MM.1S (cell line): ENCODE results near the gene ADCK1.

Source experiments
- CTCF ChIP-seq: fragments of 300-600 bp; sonication (generic); IDR thresholded peaks from 2 replicates; pipeline ENCODE4 v1.5.1; 2016; ENCODE audit warnings: antibody characterized with exemption, low read length, mixed read lengths
- EZH2 ChIP-seq: fragments of 300-600 bp; sonication (generic); optimal IDR thresholded peaks from 2 replicates; pipeline ENCODE3; 2017; ENCODE audit warnings: low read depth, mild to moderate bottlenecking, antibody characterized with exemption, low read length, mixed read lengths
- EZH2phosphoT487 ChIP-seq: fragments of 300-600 bp; sonication (generic); IDR thresholded peaks from 2 replicates; pipeline ENCODE4 v1.6.1; 2018; ENCODE audit warnings: antibody characterized with exemption, low read length

DNA sequence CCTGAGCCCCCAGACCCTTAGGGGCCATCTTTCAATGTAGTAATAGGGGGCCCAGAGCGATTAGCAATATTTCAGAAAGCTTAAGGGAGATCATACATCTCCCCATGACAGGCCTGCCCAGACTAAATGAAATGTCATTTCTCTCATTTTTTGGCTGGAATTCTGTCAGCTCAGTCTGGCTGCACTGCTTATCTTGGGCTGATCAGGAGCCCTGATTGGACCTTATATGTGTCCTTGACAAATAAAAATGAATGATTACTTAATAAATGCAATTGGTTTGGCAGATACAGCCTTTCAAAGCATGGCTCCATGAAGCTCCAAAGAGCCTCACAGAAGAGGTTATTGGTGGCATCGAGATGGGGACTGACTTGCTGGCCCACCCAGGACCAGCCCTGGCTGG is 121.9 kb downstream of the ADCK1 start:
- TF ChIP-seq CTCF (no peak), EZH2phosphoT487 (no peak), EZH2 (no peak)
